ENCODE data around the gene GSC2. TPM values are rescaled to one million over a fixed set of nuclear protein-coding genes. Genes with fewer than 3 reads are reported as not detected.

GSC2 gene
- total and polyA plus RNA-seq, 9 of the 15 experiments (the other 6 are each of a cell fraction or from before 2014, with no cell fraction given) = not detected

DNA sequence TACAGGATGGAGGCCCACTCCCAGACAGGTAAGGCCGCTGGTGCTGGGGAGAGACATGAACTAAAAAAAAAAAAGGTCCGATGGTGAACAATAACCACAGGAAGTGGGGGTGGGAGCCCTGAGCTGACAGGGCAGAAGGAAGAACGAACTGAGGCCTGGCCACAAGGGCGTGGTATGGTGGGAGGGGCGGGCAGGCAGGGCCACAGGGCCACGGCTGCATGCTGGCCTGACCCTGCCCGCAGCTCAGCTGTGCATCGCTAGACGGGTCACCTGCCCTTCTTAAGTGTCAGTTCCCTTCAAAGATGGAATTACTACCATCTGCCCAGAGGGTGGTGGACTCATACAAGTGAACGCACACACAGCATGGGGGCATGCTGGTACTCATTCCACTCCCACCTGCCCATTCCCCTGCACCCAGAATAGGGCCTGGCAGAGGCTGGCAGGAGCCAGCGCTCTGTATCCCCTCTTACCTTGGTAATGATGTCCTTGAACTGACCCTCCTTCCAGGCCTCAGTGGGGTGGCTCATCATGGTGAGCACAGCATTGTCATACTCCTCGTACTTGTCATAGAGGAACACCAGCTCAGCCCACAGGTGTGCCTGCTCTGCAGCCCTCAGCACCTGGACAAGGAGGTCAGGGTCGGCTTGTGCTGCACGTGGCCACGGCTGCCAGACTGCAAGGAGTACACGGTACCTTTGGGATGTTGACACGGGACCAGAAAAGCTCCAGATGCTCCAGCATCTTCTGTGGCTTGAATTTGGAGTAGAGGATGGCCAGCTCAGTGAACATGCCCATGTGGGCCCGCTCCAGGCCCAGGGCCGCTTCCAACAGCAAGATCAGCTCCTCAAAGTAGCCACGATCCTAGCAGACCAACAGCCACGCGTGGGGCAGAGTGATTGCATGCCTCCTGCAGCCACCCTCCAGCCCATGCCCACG is 46.0 kb upstream of the GSC2 start (continued):
- TF ChIP-seq CEBPG (CRISPR knock-in tag; IDR thresholded peaks at IDR 0.05) (peak; percentile 59), CEBPG (tag; conservative IDR thresholded peaks at IDR 0.05 in 1 of 2, IDR thresholded peaks at IDR 0.05 in 1 of 2) (no peak), KAT7 (CRISPR knock-in tag; IDR thresholded peaks at IDR 0.05; ENCODE audit: borderline replicate concordance) (no peak), NCOA1 (IDR thresholded peaks at IDR 0.05; ENCODE audit: low read depth) (no peak), EP300 (IDR thresholded peaks at IDR 0.05; ENCODE audit: low read length) (no peak), SMAD1 (IDR thresholded peaks at IDR 0.05; ENCODE audit: low read depth, low read length, partially characterized antibody) (no peak), FOXK1 (CRISPR knock-in tag; IDR thresholded peaks at IDR 0.05; ENCODE audit: borderline replicate concordance) (no peak), TEAD4 (IDR thresholded peaks at IDR 0.05; ENCODE audit: low read length) (no peak), TEAD4 (CRISPR knock-in tag; IDR thresholded peaks at IDR 0.05; ENCODE audit: borderline replicate concordance) (peak; percentile 86), ZNF3 (CRISPR knock-in tag; IDR thresholded peaks at IDR 0.05) (no peak), NR3C1 (CRISPR knock-in tag; IDR thresholded peaks at IDR 0.05) (peak; percentile 74), TSC22D4 (tag; IDR thresholded peaks at IDR 0.05) (peak; percentile 11; the same call in 1 of the 2 replicates), SMARCC2 (IDR thresholded peaks at IDR 0.05; ENCODE audit: low read depth) (no peak), ZNF143 (CRISPR knock-in tag; IDR thresholded peaks at IDR 0.05) (peak; percentile 49), PURB (CRISPR knock-in tag; IDR thresholded peaks at IDR 0.05; ENCODE audit: low read depth) (0 out of 2 replicates have a peak, but pooled peaks have one; percentile 83), SMARCA5 (IDR thresholded peaks at IDR 0.05) (no peak), RUNX1 (IDR thresholded peaks at IDR 0.05; ENCODE audit: low read depth) (0 out of 2 replicates have a peak, but pooled peaks have one; percentile 64)
- TF ChIP-seq, protein P1, sequence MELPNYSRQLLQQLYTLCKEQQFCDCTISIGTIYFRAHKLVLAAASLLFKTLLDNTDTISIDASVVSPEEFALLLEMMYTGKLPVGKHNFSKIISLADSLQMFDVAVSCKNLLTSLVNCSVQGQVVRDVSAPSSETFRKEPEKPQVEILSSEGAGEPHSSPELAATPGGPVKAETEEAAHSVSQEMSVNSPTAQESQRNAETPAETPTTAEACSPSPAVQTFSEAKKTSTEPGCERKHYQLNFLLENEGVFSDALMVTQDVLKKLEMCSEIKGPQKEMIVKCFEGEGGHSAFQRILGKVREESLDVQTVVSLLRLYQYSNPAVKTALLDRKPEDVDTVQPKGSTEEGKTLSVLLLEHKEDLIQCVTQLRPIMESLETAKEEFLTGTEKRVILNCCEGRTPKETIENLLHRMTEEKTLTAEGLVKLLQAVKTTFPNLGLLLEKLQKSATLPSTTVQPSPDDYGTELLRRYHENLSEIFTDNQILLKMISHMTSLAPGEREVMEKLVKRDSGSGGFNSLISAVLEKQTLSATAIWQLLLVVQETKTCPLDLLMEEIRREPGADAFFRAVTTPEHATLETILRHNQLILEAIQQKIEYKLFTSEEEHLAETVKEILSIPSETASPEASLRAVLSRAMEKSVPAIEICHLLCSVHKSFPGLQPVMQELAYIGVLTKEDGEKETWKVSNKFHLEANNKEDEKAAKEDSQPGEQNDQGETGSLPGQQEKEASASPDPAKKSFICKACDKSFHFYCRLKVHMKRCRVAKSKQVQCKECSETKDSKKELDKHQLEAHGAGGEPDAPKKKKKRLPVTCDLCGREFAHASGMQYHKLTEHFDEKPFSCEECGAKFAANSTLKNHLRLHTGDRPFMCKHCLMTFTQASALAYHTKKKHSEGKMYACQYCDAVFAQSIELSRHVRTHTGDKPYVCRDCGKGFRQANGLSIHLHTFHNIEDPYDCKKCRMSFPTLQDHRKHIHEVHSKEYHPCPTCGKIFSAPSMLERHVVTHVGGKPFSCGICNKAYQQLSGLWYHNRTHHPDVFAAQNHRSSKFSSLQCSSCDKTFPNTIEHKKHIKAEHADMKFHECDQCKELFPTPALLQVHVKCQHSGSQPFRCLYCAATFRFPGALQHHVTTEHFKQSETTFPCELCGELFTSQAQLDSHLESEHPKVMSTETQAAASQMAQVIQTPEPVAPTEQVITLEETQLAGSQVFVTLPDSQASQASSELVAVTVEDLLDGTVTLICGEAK (IDR thresholded peaks at IDR 0.05) = no peak
- TF ChIP-seq, protein P1 (CRISPR knock-in tag; IDR thresholded peaks at IDR 0.05) = 0 out of 2 replicates have a peak, but pooled peaks have one; percentile 39
- TF ChIP-seq, protein P2, sequence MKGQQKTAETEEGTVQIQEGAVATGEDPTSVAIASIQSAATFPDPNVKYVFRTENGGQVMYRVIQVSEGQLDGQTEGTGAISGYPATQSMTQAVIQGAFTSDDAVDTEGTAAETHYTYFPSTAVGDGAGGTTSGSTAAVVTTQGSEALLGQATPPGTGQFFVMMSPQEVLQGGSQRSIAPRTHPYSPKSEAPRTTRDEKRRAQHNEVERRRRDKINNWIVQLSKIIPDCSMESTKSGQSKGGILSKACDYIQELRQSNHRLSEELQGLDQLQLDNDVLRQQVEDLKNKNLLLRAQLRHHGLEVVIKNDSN (CRISPR knock-in tag; IDR thresholded peaks at IDR 0.05) = peak; percentile 47

All from K562 (cell line).